H1 (cell line): ENCODE results near the gene SLC9C2. TPM values are rescaled to one million over a fixed set of nuclear protein-coding genes. Genes with fewer than 3 reads are reported as not detected.

Experiments used
- CTCF ChIA-PET: fragments of 300-600 bp; sonication (Branson Sonifier 250); formaldehyde crosslinking; loops from one replicate; lab custom pipeline; 2021; ENCODE audit not compliant: partially characterized antibody; lab: Charles Lee
- POLR2A ChIA-PET: fragments of 300-600 bp; sonication (Branson Sonifier 250); formaldehyde crosslinking; loops from one replicate; lab custom pipeline; 2021; ENCODE audit warnings: inconsistent platforms; ENCODE audit not compliant: partially characterized antibody; lab: Charles Lee
- DNase-seq, 2 experiments: peaks; one replicate each; pipeline versions ENCODE4 v3.0.0 to v3.0.0-alpha.2; 2010 to 2022; ENCODE audit warnings: low spot score in 2 of 2, low read depth in 1 of 2, mixed read lengths in 1 of 2
- FAIRE-seq: peaks from 2 replicates; lab custom pipeline; 2011; peaks lifted over from hg19 to GRCh38; lab: Jason Lieb, UNC
- H2AFZ ChIP-seq: 2 replicates; pipeline ENCODE4 v1.8.1; 2012; ENCODE audit warnings: low read length, inconsistent platforms
- H2AK5ac ChIP-seq: 2 replicates; pipeline ENCODE4 v1.6.1; 2013; ENCODE audit warnings: low read depth, low read length
- H2BK120ac ChIP-seq: replicated peaks from 2 replicates; pipeline ENCODE3; 2013; ENCODE audit warnings: low read depth, low read length, inconsistent platforms
- H2BK12ac ChIP-seq: 2 replicates; pipeline ENCODE4 v1.6.1; 2013; ENCODE audit warnings: low read depth, low read length
- H2BK15ac ChIP-seq: 2 replicates; pipeline ENCODE4 v1.6.1; 2013; ENCODE audit warnings: low read length
- H2BK20ac ChIP-seq: 2 replicates; pipeline ENCODE4 v1.6.1; 2013; ENCODE audit warnings: low read length
- H2BK5ac ChIP-seq: 2 replicates; pipeline ENCODE4 v1.6.1; 2013; ENCODE audit warnings: low read depth, low read length
- H3K14ac ChIP-seq: 2 replicates; pipeline ENCODE4 v1.6.1; 2013; ENCODE audit warnings: inconsistent platforms; ENCODE audit not compliant: insufficient read length
- H3K18ac ChIP-seq: 2 replicates; pipeline ENCODE4 v1.6.1; 2013; ENCODE audit warnings: low read length; ENCODE audit errors: extremely low read depth
- H3K23ac ChIP-seq: 2 replicates; pipeline ENCODE4 v1.6.1; 2013; ENCODE audit warnings: inconsistent platforms; ENCODE audit not compliant: insufficient read length
- H3K23me2 ChIP-seq: 2 replicates; pipeline ENCODE4 v1.6.1; 2013; ENCODE audit warnings: low read depth, low read length
- H3K27ac ChIP-seq: 2 replicates; pipeline ENCODE4 v1.6.1; 2011; ENCODE audit warnings: low read depth, low read length, inconsistent platforms
- H3K27me3 ChIP-seq, 4 experiments: replicated peaks in 1 of 4; 1 replicate in 1 of 4; 2 replicates in 3 of 4; pipeline versions ENCODE4 v1.6.1 to v1.8.1; 2011 to 2013; ENCODE audit warnings: low read length in 3 of 4, mild to moderate bottlenecking in 3 of 4, inconsistent platforms in 2 of 4, mixed read lengths in 2 of 4, moderate library complexity in 1 of 4; ENCODE audit not compliant: control insufficient read depth in 3 of 4, insufficient read depth in 3 of 4; ENCODE audit errors: extremely low read depth in 1 of 4
- H3K36me3 ChIP-seq, 4 experiments: 2 replicates each; pipeline versions ENCODE4 v1.6.1 to v1.8.1; 2011 to 2013; ENCODE audit warnings: mild to moderate bottlenecking in 4 of 4, low read length in 3 of 4, moderate library complexity in 2 of 4, control low read depth in 1 of 4, inconsistent platforms in 1 of 4; ENCODE audit not compliant: insufficient read depth in 4 of 4, control insufficient read depth in 2 of 4
- H3K4ac ChIP-seq: replicated peaks from 2 replicates; pipeline ENCODE3; 2013; ENCODE audit warnings: low read length, low read depth, mixed read lengths, inconsistent platforms; ENCODE audit not compliant: insufficient read length
- H3K4me1 ChIP-seq, 4 experiments: replicated peaks in 1 of 4; 1 replicate in 1 of 4; 2 replicates in 3 of 4; pipeline versions ENCODE4 v1.6.1 to v1.8.1; 2011 to 2013; ENCODE audit warnings: low read length in 3 of 4, inconsistent platforms in 2 of 4, mixed read lengths in 1 of 4; ENCODE audit not compliant: insufficient read depth in 4 of 4, control insufficient read depth in 3 of 4
- H3K4me2 ChIP-seq, 2 experiments: 2 replicates each; pipeline versions ENCODE4 v1.6.1 to v1.8.1; 2011 to 2013; ENCODE audit warnings: low read depth in 2 of 2, low read length in 2 of 2, control low read depth in 1 of 2, inconsistent platforms in 1 of 2, mild to moderate bottlenecking in 1 of 2; ENCODE audit not compliant: insufficient read depth in 1 of 2
- H3K4me3 ChIP-seq, 4 experiments: fragments of 200-600, 300-600 bp in 1 of 4; sonication (generic), shearing (Covaris generic), sonication (Bioruptor Twin) in 1 of 4; 2 replicates each; pipeline versions ENCODE4 v1.5.1 to v1.8.1; 2011 to 2016; ENCODE audit warnings: low read length in 4 of 4, low read depth in 3 of 4, control low read depth in 2 of 4, inconsistent platforms in 2 of 4, mild to moderate bottlenecking in 2 of 4, mixed read lengths in 1 of 4, moderate library complexity in 1 of 4; ENCODE audit not compliant: insufficient read depth in 2 of 4; ENCODE audit errors: extremely low read depth in 1 of 4
- H3K56ac ChIP-seq: replicated peaks from 2 replicates; pipeline ENCODE3; 2013; ENCODE audit warnings: low read depth, mild to moderate bottlenecking, mixed read lengths, low read length, inconsistent platforms; ENCODE audit not compliant: insufficient read length
- H3K79me1 ChIP-seq: 2 replicates; pipeline ENCODE4 v1.6.1; 2013; ENCODE audit warnings: low read depth, low read length, control low read depth
- H3K79me2 ChIP-seq, 2 experiments: 2 replicates each; pipeline versions ENCODE4 v1.6.1 to v1.8.1; 2012 to 2013; ENCODE audit warnings: low read length in 2 of 2, mild to moderate bottlenecking in 2 of 2, inconsistent platforms in 1 of 2; ENCODE audit not compliant: insufficient read depth in 2 of 2, control insufficient read depth in 1 of 2
- H3K9ac ChIP-seq, 4 experiments: replicated peaks in 1 of 4; 1 replicate in 1 of 4; 2 replicates in 3 of 4; pipeline versions ENCODE4 v1.6.1 to v1.8.1; 2011 to 2013; ENCODE audit warnings: low read depth in 3 of 4, low read length in 3 of 4, control low read depth in 2 of 4, mild to moderate bottlenecking in 2 of 4, moderate library complexity in 2 of 4, inconsistent platforms in 1 of 4; ENCODE audit errors: extremely low read depth in 1 of 4
- H3K9me3 ChIP-seq, 2 experiments: 2 replicates each; pipeline versions ENCODE4 v1.6.1 to v1.8.1; 2012 to 2013; ENCODE audit warnings: mild to moderate bottlenecking in 2 of 2, moderate library complexity in 2 of 2, control low read depth in 1 of 2, inconsistent platforms in 1 of 2, low read depth in 1 of 2, low read length in 1 of 2, mixed read lengths in 1 of 2; ENCODE audit not compliant: insufficient read depth in 2 of 2
- H4K20me1 ChIP-seq, 2 experiments: replicated peaks in 1 of 2; 2 replicates each; pipeline versions ENCODE3 to v1.8.1; 2011 to 2013; ENCODE audit warnings: inconsistent platforms in 2 of 2, low read length in 2 of 2, mild to moderate bottlenecking in 1 of 2; ENCODE audit not compliant: insufficient read depth in 2 of 2, control insufficient read depth in 1 of 2
- H4K5ac ChIP-seq: 2 replicates; pipeline ENCODE4 v1.6.1; 2013; ENCODE audit warnings: low read length, low read depth, mixed read lengths, inconsistent platforms; ENCODE audit not compliant: insufficient read length
- H4K8ac ChIP-seq: 2 replicates; pipeline ENCODE4 v1.8.0; 2013; ENCODE audit warnings: mild to moderate bottlenecking, moderate library complexity, low read length, inconsistent platforms; ENCODE audit not compliant: insufficient read depth; ENCODE audit errors: extremely low read depth
- H4K91ac ChIP-seq: replicated peaks from 2 replicates; pipeline ENCODE3; 2013; ENCODE audit warnings: low read length, mixed read lengths, inconsistent platforms; ENCODE audit not compliant: insufficient read length
- BRCA1 ChIP-seq: IDR thresholded peaks from 2 replicates; pipeline ENCODE4 v1.6.1; 2012; ENCODE audit warnings: low read depth, low read length, improper control_type of control experiment
- CBX8 ChIP-seq: fragments of 300-800, 300-1000 bp; sonication (generic); IDR thresholded peaks from 2 replicates; pipeline ENCODE4 v1.7.1; 2016; ENCODE audit warnings: low read depth, low read length, borderline replicate concordance
- CREB1 ChIP-seq: IDR thresholded peaks from 2 replicates; pipeline ENCODE4 v1.6.1; 2012; ENCODE audit warnings: inconsistent platforms
- POLR2A ChIP-seq, 2 experiments: IDR thresholded peaks; 1 replicate in 1 of 2; 2 replicates in 1 of 2; pipeline ENCODE4 v1.6.1; 2011; ENCODE audit warnings: low read depth in 2 of 2, low read length in 2 of 2, mild to moderate bottlenecking in 2 of 2; ENCODE audit errors: control extremely low read depth in 1 of 2
- RAD21 ChIP-seq, 2 experiments: IDR thresholded peaks in 1 of 2; conservative IDR thresholded peaks in 1 of 2; 2 replicates each; pipeline ENCODE4 v1.6.1; 2011; ENCODE audit warnings: low read depth in 2 of 2, low read length in 2 of 2, improper control_type of control experiment in 1 of 2, inconsistent platforms in 1 of 2, mild to moderate bottlenecking in 1 of 2, moderate library complexity in 1 of 2
- RXRA ChIP-seq: IDR thresholded peaks from 2 replicates; pipeline ENCODE4 v1.6.1; 2011; ENCODE audit warnings: low read depth, mild to moderate bottlenecking, low read length, moderate library complexity; ENCODE audit not compliant: insufficient read depth
- SIN3A ChIP-seq, 2 experiments: IDR thresholded peaks in 1 of 2; conservative IDR thresholded peaks in 1 of 2; 2 replicates each; pipeline ENCODE4 v1.6.1; 2011 to 2012; ENCODE audit warnings: low read length in 2 of 2, improper control_type of control experiment in 1 of 2, low read depth in 1 of 2, mild to moderate bottlenecking in 1 of 2
- SP1 ChIP-seq: IDR thresholded peaks from 2 replicates; pipeline ENCODE4 v1.6.1; 2011; ENCODE audit warnings: low read depth, low read length
- WGBS, 2 experiments: shearing (Covaris generic) in 1 of 2; methylation state at CpG; one replicate each; pipeline versions ENCODE4 v1.1.6 to v1.1.7; 2013 to 2015; ENCODE audit warnings: low lambda C conversion rate in 2 of 2, mixed read lengths in 2 of 2, inconsistent platforms in 1 of 2, low coverage in 1 of 2, missing lambda C conversion rate in 1 of 2; ENCODE audit not compliant: insufficient replicate concordance in 2 of 2, insufficient coverage in 1 of 2, insufficient read length in 1 of 2; ENCODE audit errors: extremely low coverage in 1 of 2, missing lambda C conversion rate in 1 of 2; 5-methylcytosine and 5-hydroxymethylcytosine counted together
- polyA plus RNA-seq, 7 experiments: library from polyadenylated mRNA; depleted of rRNA in 3 of 7; stranded (reverse) in 5 of 7; unstranded in 2 of 7; fragments of >200 nt in 5 of 7; fragments of 200-250 nt in 2 of 7; gene quantifications; 1 replicate in 5 of 7; 2 replicates in 1 of 7; 4 replicates in 1 of 7; pipeline versions ENCODE4 v1.2.1 to v1.2.3, GENCODE V29; 2011 to 2013; ENCODE audit warnings: missing spikeins in 2 of 7, mixed read lengths in 2 of 7
- total RNA-seq: library from RNA; stranded (reverse); fragmentation: NEBNext Ultra II Directional; extraction: Animal tissue kit (Norgen Biotek cat#: 25700); gene quantifications from 2 replicates; pipeline ENCODE4 v1.2.1, GENCODE V29; 2021
- TF ChIP-seq, protein P1 (sequence below): IDR thresholded peaks from 2 replicates; pipeline ENCODE4 v1.6.1; 2011; ENCODE audit warnings: low read depth, mild to moderate bottlenecking, low read length; ENCODE audit not compliant: insufficient read depth
- TF ChIP-seq, protein P2 (sequence below), 3 experiments: IDR thresholded peaks; 1 replicate in 2 of 3; 2 replicates in 1 of 3; pipeline versions ENCODE4 v1.5.1 to v1.6.1; 2011; ENCODE audit warnings: low read length in 3 of 3, mild to moderate bottlenecking in 3 of 3, inconsistent platforms in 2 of 3, low read depth in 1 of 3, moderate library complexity in 1 of 3; ENCODE audit not compliant: insufficient read depth in 1 of 3; ENCODE audit errors: control extremely low read depth in 1 of 3

Gene SLC9C2
- total and polyA plus RNA-seq, 2 of the 8 experiments (the other 6 are each of a cell fraction or from before 2014, with no cell fraction given), result not detected

DNA sequence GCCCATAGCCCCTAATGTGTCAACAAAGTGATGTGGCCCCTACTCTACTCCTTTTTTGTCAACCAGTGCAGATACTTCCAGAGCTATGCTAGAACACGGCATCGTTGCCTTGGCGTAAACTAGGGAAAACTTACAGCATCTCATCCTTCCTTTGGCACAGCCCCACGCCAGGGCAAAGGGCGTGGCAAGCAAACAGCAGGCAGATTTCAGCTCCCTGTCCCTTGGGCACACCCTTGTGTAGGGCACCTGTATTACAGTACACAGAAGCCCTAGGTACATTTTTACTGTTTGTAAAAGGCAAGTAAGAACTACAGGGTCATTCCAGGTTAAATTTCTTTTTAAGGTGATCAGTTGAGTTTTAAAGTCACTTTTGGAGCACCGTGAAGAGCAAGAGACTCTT is 96.4 kb downstream of the SLC9C2 start:
- H4K91ac ChIP-seq, result no peak overlapping the region
- no peak overlapping the region for H4K8ac ChIP-seq
- H3K9ac ChIP-seq, result no peak overlapping the region
- peak overlapping the region; percentile 63; the same call in 1 of the 2 replicates for H2BK5ac ChIP-seq
- H3K4me1 ChIP-seq, result peaks cover 5 to 9% (median 7%) of the 10 kb centered on the region in 4 experiments; a peak in 5 of 7 replicates
- H3K23me2 ChIP-seq, result no peaks in the 10 kb centered on the region
- H3K4ac ChIP-seq, result no peak overlapping the region
- H3K36me3 ChIP-seq, result no peaks in the 10 kb centered on the region
- H2AFZ ChIP-seq, result no peak overlapping the region
- H3K56ac ChIP-seq, result no peak overlapping the region
- H3K27me3 ChIP-seq, result no peaks in the 10 kb centered on the region
- no peak overlapping the region for H2BK120ac ChIP-seq
- H4K5ac ChIP-seq, result no peak overlapping the region
- H3K18ac ChIP-seq, result 0 out of 2 replicates have a peak overlapping the region, but pooled peaks have one; percentile 4
- H2BK12ac ChIP-seq, result peak overlapping the region; percentile 29; the same call in 1 of the 2 replicates
- CTCF ChIA-PET, result interaction anchor here (0.6 to 2.5 kb wide), 20 partner anchors 9 to 118 kb away, joined by 3 to 18 read pairs (median 4); partner anchors contain the start of gene SLC9C2
- no peaks in the 10 kb centered on the region for H3K9me3 ChIP-seq
- DNase-seq, result peak in 1 of 2 experiments; percentile 58
- H3K23ac ChIP-seq, result no peak overlapping the region
- POLR2A ChIA-PET, result interaction anchor here (1.2 to 3.9 kb wide), 4 partner anchors 15 to 516 kb away, joined by 3 to 18 read pairs (median 4); partner anchors contain the start of genes GAS5, PRDX6, RC3H1 and ZBTB37
- no peak overlapping the region for H3K4me3 ChIP-seq
- no peak overlapping the region for H3K14ac ChIP-seq
- H4K20me1 ChIP-seq, result no peaks in the 10 kb centered on the region
- H3K4me2 ChIP-seq, result no peak overlapping the region
- FAIRE-seq, result peak; percentile 76
- no peak overlapping the region for H2BK15ac ChIP-seq
- WGBS, 2 experiments, result 84% methylated on average over 6 of the region's 6 CpGs; no CpG with 5 or more reads in 1 of the 2 experiments
- H2BK20ac ChIP-seq, result no peak overlapping the region
- H3K79me1 ChIP-seq, result no peaks in the 10 kb centered on the region
- no peak overlapping the region for H3K27ac ChIP-seq
- H2AK5ac ChIP-seq, result no peak overlapping the region
- H3K79me2 ChIP-seq, result no peaks in the 10 kb centered on the region
- no peak for TF ChIP-seq BRCA1
- no peak for TF ChIP-seq RXRA
- TF ChIP-seq RAD21 (IDR thresholded peaks at IDR 0.05 in 1 of 2, conservative IDR thresholded peaks at IDR 0.05 in 1 of 2; ENCODE audit: low read depth in 2 of 2, low read length in 2 of 2), result peak; percentile 72 to 77
- TF ChIP-seq CREB1, result no peak
- TF ChIP-seq, protein P1, sequence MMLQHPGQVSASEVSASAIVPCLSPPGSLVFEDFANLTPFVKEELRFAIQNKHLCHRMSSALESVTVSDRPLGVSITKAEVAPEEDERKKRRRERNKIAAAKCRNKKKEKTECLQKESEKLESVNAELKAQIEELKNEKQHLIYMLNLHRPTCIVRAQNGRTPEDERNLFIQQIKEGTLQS, result no peak
- TF ChIP-seq POLR2A (IDR thresholded peaks at IDR 0.05; ENCODE audit: control extremely low read depth in 1 of 2, low read depth in 2 of 2, low read length in 2 of 2), result no peak
- TF ChIP-seq CBX8, result no peak
- TF ChIP-seq SIN3A (conservative IDR thresholded peaks at IDR 0.05 in 1 of 2, IDR thresholded peaks at IDR 0.05 in 1 of 2; ENCODE audit: low read depth in 1 of 2, low read length in 2 of 2), result 0 out of 4 replicates have a peak, but pooled peaks of 1 of the 2 experiments have one; percentile 15
- TF ChIP-seq, protein P2, sequence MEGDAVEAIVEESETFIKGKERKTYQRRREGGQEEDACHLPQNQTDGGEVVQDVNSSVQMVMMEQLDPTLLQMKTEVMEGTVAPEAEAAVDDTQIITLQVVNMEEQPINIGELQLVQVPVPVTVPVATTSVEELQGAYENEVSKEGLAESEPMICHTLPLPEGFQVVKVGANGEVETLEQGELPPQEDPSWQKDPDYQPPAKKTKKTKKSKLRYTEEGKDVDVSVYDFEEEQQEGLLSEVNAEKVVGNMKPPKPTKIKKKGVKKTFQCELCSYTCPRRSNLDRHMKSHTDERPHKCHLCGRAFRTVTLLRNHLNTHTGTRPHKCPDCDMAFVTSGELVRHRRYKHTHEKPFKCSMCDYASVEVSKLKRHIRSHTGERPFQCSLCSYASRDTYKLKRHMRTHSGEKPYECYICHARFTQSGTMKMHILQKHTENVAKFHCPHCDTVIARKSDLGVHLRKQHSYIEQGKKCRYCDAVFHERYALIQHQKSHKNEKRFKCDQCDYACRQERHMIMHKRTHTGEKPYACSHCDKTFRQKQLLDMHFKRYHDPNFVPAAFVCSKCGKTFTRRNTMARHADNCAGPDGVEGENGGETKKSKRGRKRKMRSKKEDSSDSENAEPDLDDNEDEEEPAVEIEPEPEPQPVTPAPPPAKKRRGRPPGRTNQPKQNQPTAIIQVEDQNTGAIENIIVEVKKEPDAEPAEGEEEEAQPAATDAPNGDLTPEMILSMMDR (IDR thresholded peaks at IDR 0.05; ENCODE audit: control extremely low read depth in 1 of 3, insufficient read depth in 1 of 3, low read depth in 1 of 3, low read length in 3 of 3), result peak; percentile 47 to 74 (median 57)
- no peak for TF ChIP-seq SP1
